ENCODE measurements around the gene HLA-E. TPM values are rescaled to one million over a fixed set of nuclear protein-coding genes. Genes with fewer than 3 reads are reported as not detected.
A peak's percentile ranks its signal among the peaks of the same experiment; 100 is the strongest.
"Not testable (repeated sequence)": the region's sequence is repeated elsewhere in the genome, so short reads cannot be mapped to it uniquely, and the experiment has no call there.

HLA-E gene
- total RNA-seq, 1 donor from 2014 or later = 94.9 TPM

- TF ChIP-seq EZH2 (IDR thresholded peaks at IDR 0.05; ENCODE audit: insufficient read depth, low read length) (no peak), CTCF (IDR thresholded peaks at IDR 0.05; ENCODE audit: insufficient read depth, low read depth, low read length) (no peak)
- Histone ChIP-seq H3K27ac (ENCODE audit: low read depth, low read length) (no peak overlapping the region), H3K4me1 (ENCODE audit: insufficient read depth, low read length) (peaks cover 12% of the 10 kb centered on the region), H3K4me3 (ENCODE audit: insufficient read depth, low read depth, low read length) (no peak overlapping the region), H3K36me3 (ENCODE audit: insufficient read depth, low read length) (peaks cover 9% of the 10 kb centered on the region), H2AFZ (ENCODE audit: low read depth, low read length) (no peak overlapping the region), H3K9ac (ENCODE audit: low read length) (no peak overlapping the region), H3K4me2 (ENCODE audit: low read length) (peak overlapping the region; percentile 12), H3K27me3 (ENCODE audit: insufficient read depth, low read length) (no peaks in the 10 kb centered on the region), H4K20me1 (ENCODE audit: insufficient read depth, low read length) (peaks cover 23% of the 10 kb centered on the region), H3K79me2 (ENCODE audit: insufficient read depth, low read length) (peaks cover 5% of the 10 kb centered on the region), H3K9me3 (ENCODE audit: insufficient read depth, low read depth, low read length) (no peaks in the 10 kb centered on the region)
- Mint-ChIP-seq H3K27me3 (ENCODE audit: low read depth, unreplicated experiment) (no peaks in the 10 kb centered on the region), H3K36me3 (ENCODE audit: low read depth, unreplicated experiment) (peaks cover 10% of the 10 kb centered on the region), H3K4me1 (ENCODE audit: low read depth, unreplicated experiment) (peaks cover 15% of the 10 kb centered on the region), H3K9me3 (ENCODE audit: unreplicated experiment) (peaks cover 3% of the 10 kb centered on the region), H3K4me3 (ENCODE audit: unreplicated experiment) (no peak overlapping the region), H3K27ac (ENCODE audit: unreplicated experiment) (no peak overlapping the region)
- no peak for DNase-seq (ENCODE audit: low read depth)
- FAIRE-seq = no peak
These were observed 6.7 kb downstream of the HLA-E start for GRCh38 chr6:30495993-30496392.

- not testable (repeated sequence) for DNase-seq (ENCODE audit: low read depth); H3K4me3 Mint-ChIP-seq (ENCODE audit: unreplicated experiment); H3K36me3 Mint-ChIP-seq (ENCODE audit: low read depth, unreplicated experiment); H3K27ac Mint-ChIP-seq (ENCODE audit: unreplicated experiment); H3K79me2 ChIP-seq (ENCODE audit: insufficient read depth, low read length); H3K27me3 ChIP-seq (ENCODE audit: insufficient read depth, low read length); H3K9me3 Mint-ChIP-seq (ENCODE audit: unreplicated experiment); FAIRE-seq; H3K4me2 ChIP-seq (ENCODE audit: low read length); H3K9ac ChIP-seq (ENCODE audit: low read length); H3K36me3 ChIP-seq (ENCODE audit: insufficient read depth, low read length); H3K27ac ChIP-seq (ENCODE audit: low read depth, low read length); H3K9me3 ChIP-seq (ENCODE audit: insufficient read depth, low read depth, low read length); H3K4me3 ChIP-seq (ENCODE audit: insufficient read depth, low read depth, low read length); H3K27me3 Mint-ChIP-seq (ENCODE audit: low read depth, unreplicated experiment); H2AFZ ChIP-seq (ENCODE audit: low read depth, low read length)
- peaks cover 11% of the 10 kb centered on the region for H4K20me1 ChIP-seq (ENCODE audit: insufficient read depth, low read length)
- peaks cover 12% of the 10 kb centered on the region for H3K4me1 ChIP-seq (ENCODE audit: insufficient read depth, low read length)
- H3K4me1 Mint-ChIP-seq (ENCODE audit: low read depth, unreplicated experiment) = peaks cover 14% of the 10 kb centered on the region
These were observed 7.9 kb downstream of the HLA-E start for GRCh38 chr6:30497261-30497599.

- no peaks in the 10 kb centered on the region for H3K27me3 ChIP-seq (ENCODE audit: insufficient read depth, low read length)
- no peak for FAIRE-seq
These were observed 8.4 kb downstream of the HLA-E start for GRCh38 chr6:30497714-30498113.

GRCh38 chr6:30498705-30499104, 9.4 kb downstream of the HLA-E start:
- H3K27me3 ChIP-seq (ENCODE audit: insufficient read depth, low read length); H4K20me1 ChIP-seq (ENCODE audit: insufficient read depth, low read length); H3K27me3 Mint-ChIP-seq (ENCODE audit: low read depth, unreplicated experiment); H3K27ac Mint-ChIP-seq (ENCODE audit: unreplicated experiment); H3K9me3 Mint-ChIP-seq (ENCODE audit: unreplicated experiment); FAIRE-seq; H3K36me3 Mint-ChIP-seq (ENCODE audit: low read depth, unreplicated experiment); H3K9me3 ChIP-seq (ENCODE audit: insufficient read depth, low read depth, low read length); H3K4me3 Mint-ChIP-seq (ENCODE audit: unreplicated experiment); H3K79me2 ChIP-seq (ENCODE audit: insufficient read depth, low read length); H3K4me3 ChIP-seq (ENCODE audit: insufficient read depth, low read depth, low read length); H3K9ac ChIP-seq (ENCODE audit: low read length); H3K27ac ChIP-seq (ENCODE audit: low read depth, low read length); H3K4me2 ChIP-seq (ENCODE audit: low read length); DNase-seq (ENCODE audit: low read depth); H3K36me3 ChIP-seq (ENCODE audit: insufficient read depth, low read length); H2AFZ ChIP-seq (ENCODE audit: low read depth, low read length): not testable (repeated sequence)
- peaks cover 12% of the 10 kb centered on the region for H3K4me1 ChIP-seq (ENCODE audit: insufficient read depth, low read length)
- H3K4me1 Mint-ChIP-seq (ENCODE audit: low read depth, unreplicated experiment) = peaks cover 14% of the 10 kb centered on the region

More at GRCh38 chr6:30497714-30498113, 8.4 kb downstream of the HLA-E start:
- TF ChIP-seq CTCF (IDR thresholded peaks at IDR 0.05; ENCODE audit: insufficient read depth, low read depth, low read length) (no peak), EZH2 (IDR thresholded peaks at IDR 0.05; ENCODE audit: insufficient read depth, low read length) (no peak)
- peaks cover 3% of the 10 kb centered on the region for H3K9me3 Mint-ChIP-seq (ENCODE audit: unreplicated experiment)
- peaks cover 12% of the 10 kb centered on the region for H3K4me1 ChIP-seq (ENCODE audit: insufficient read depth, low read length)
- H3K36me3 Mint-ChIP-seq (ENCODE audit: low read depth, unreplicated experiment) = peaks cover 2% of the 10 kb centered on the region
- no peak overlapping the region for H3K4me3 ChIP-seq (ENCODE audit: insufficient read depth, low read depth, low read length)
- DNase-seq (ENCODE audit: low read depth) = no peak
- H3K79me2 ChIP-seq (ENCODE audit: insufficient read depth, low read length) = no peaks in the 10 kb centered on the region
- H3K27ac Mint-ChIP-seq (ENCODE audit: unreplicated experiment) = no peak overlapping the region
- no peak overlapping the region for H3K27ac ChIP-seq (ENCODE audit: low read depth, low read length)
- no peak overlapping the region for H3K9ac ChIP-seq (ENCODE audit: low read length)
- H3K27me3 Mint-ChIP-seq (ENCODE audit: low read depth, unreplicated experiment) = no peaks in the 10 kb centered on the region
- no peak overlapping the region for H3K4me3 Mint-ChIP-seq (ENCODE audit: unreplicated experiment)
- H3K4me2 ChIP-seq (ENCODE audit: low read length) = no peak overlapping the region
- H3K4me1 Mint-ChIP-seq (ENCODE audit: low read depth, unreplicated experiment) = peaks cover 14% of the 10 kb centered on the region
- peaks cover 4% of the 10 kb centered on the region for H3K36me3 ChIP-seq (ENCODE audit: insufficient read depth, low read length)
- H2AFZ ChIP-seq (ENCODE audit: low read depth, low read length) = no peak overlapping the region
- H3K9me3 ChIP-seq (ENCODE audit: insufficient read depth, low read depth, low read length) = no peaks in the 10 kb centered on the region
- peaks cover 6% of the 10 kb centered on the region for H4K20me1 ChIP-seq (ENCODE audit: insufficient read depth, low read length)

Measured in astrocyte (in vitro differentiated cells and primary cell).